GM23338 (cell line): ENCODE results near the gene ESPN. TPM values are rescaled to one million over a fixed set of nuclear protein-coding genes. Genes with fewer than 3 reads are reported as not detected.

ENCODE experiments used
- ATAC-seq: fragments of 200-7000 bp; cut with Tn5 transposase; 3 replicates; pipeline ENCODE4 v1.9.1; 2020
- DNase-seq: peaks from one replicate; pipeline ENCODE4 v3.0.0-alpha.2; 2015; ENCODE audit warnings: low spot score
- H2AFZ ChIP-seq: fragments of 200-600 bp; sonication (generic); 2 replicates; pipeline ENCODE4 v1.8.0; 2016; ENCODE audit warnings: antibody characterized with exemption, mild to moderate bottlenecking, moderate library complexity
- H3F3A ChIP-seq: fragments of 200-600 bp; sonication (generic); replicated peaks from 2 replicates; pipeline ENCODE4 v1.8.0; 2017; ENCODE audit warnings: antibody characterized with exemption, mixed run types, low read depth
- H3K27ac ChIP-seq: fragments of 200-600 bp; sonication (generic); 2 replicates; pipeline ENCODE4 v1.6.1; 2016; ENCODE audit warnings: low read depth
- H3K27me3 ChIP-seq: fragments of 200-600 bp; sonication (generic); 2 replicates; pipeline ENCODE4 v1.8.0; 2016; ENCODE audit warnings: mild to moderate bottlenecking, mixed run types, moderate library complexity; ENCODE audit not compliant: insufficient read depth
- H3K36me3 ChIP-seq: fragments of 200-600 bp; sonication (generic); 2 replicates; pipeline ENCODE4 v1.8.0; 2016; ENCODE audit warnings: mild to moderate bottlenecking; ENCODE audit not compliant: insufficient read depth
- H3K4me1 ChIP-seq: fragments of 200-600 bp; sonication (generic); 2 replicates; pipeline ENCODE4 v1.8.0; 2016; ENCODE audit warnings: mild to moderate bottlenecking, moderate library complexity; ENCODE audit not compliant: insufficient read depth
- H3K4me2 ChIP-seq: fragments of 200-600 bp; sonication (generic); 2 replicates; pipeline ENCODE4 v1.7.1; 2017; ENCODE audit warnings: mixed run types
- H3K4me3 ChIP-seq: fragments of 200-600 bp; sonication (generic); 2 replicates; pipeline ENCODE4 v1.6.1; 2016; ENCODE audit warnings: mixed run types
- H3K79me2 ChIP-seq: fragments of 200-600 bp; sonication (generic); replicated peaks from 2 replicates; pipeline ENCODE4 v1.8.0; 2017; ENCODE audit warnings: mild to moderate bottlenecking; ENCODE audit not compliant: insufficient read depth
- H3K9me2 ChIP-seq: fragments of 200-600 bp; sonication (generic); 2 replicates; pipeline ENCODE4 v1.8.0; 2017; ENCODE audit not compliant: insufficient read depth
- H4K20me1 ChIP-seq: fragments of 200-600 bp; sonication (generic); replicated peaks from 2 replicates; pipeline ENCODE4 v1.8.0; 2017; ENCODE audit warnings: mild to moderate bottlenecking; ENCODE audit not compliant: insufficient read depth
- H3K27ac Mint-ChIP-seq: 2 replicates; pipeline ENCODE4 v1.8.0; 2020; ENCODE audit warnings: inconsistent platforms, mild to moderate bottlenecking, moderate library complexity, mixed read lengths
- H3K27me3 Mint-ChIP-seq: 3 replicates; pipeline ENCODE4 v1.8.0; 2022; ENCODE audit warnings: low read depth, mild to moderate bottlenecking, moderate library complexity, mixed read lengths, inconsistent platforms; ENCODE audit not compliant: insufficient read depth, poor library complexity
- H3K36me3 Mint-ChIP-seq: 3 replicates; pipeline ENCODE4 v1.8.0; 2021; ENCODE audit warnings: low read depth, mild to moderate bottlenecking, inconsistent platforms, moderate library complexity, mixed read lengths
- H3K4me1 Mint-ChIP-seq: 3 replicates; pipeline ENCODE4 v1.8.0; 2020; ENCODE audit warnings: mild to moderate bottlenecking, inconsistent platforms, mixed read lengths
- H3K4me3 Mint-ChIP-seq: 3 replicates; pipeline ENCODE4 v1.8.0; 2021; ENCODE audit warnings: moderate library complexity, mild to moderate bottlenecking, inconsistent platforms, mixed read lengths
- H3K9me3 Mint-ChIP-seq: 3 replicates; pipeline ENCODE4 v1.8.0; 2020; ENCODE audit warnings: moderate library complexity, mild to moderate bottlenecking, inconsistent platforms, mixed read lengths
- CREB1 ChIP-seq: fragments of 250-450 bp; sonication (Bioruptor Pico); IDR thresholded peaks from 2 replicates; pipeline ENCODE4 v1.5.0; 2020; ENCODE audit warnings: low read depth, mild to moderate bottlenecking, moderate library complexity
- EZH2 ChIP-seq: fragments of 200-600 bp; sonication (generic); IDR thresholded peaks from one replicate; pipeline ENCODE4 v1.8.0; 2017; ENCODE audit warnings: antibody characterized with exemption, mild to moderate bottlenecking, low read depth; ENCODE audit not compliant: unreplicated experiment
- EZH2phosphoT487 ChIP-seq: fragments of 200-600 bp; sonication (generic); IDR thresholded peaks from one replicate; pipeline ENCODE4 v1.8.1; 2018; ENCODE audit warnings: antibody characterized with exemption; ENCODE audit not compliant: unreplicated experiment
- JUNB ChIP-seq: IDR thresholded peaks from one replicate; pipeline ENCODE4 v1.6.1; 2016; ENCODE audit warnings: antibody characterized with exemption; ENCODE audit not compliant: unreplicated experiment
- NANOG ChIP-seq: IDR thresholded peaks from 2 replicates; pipeline ENCODE4 v1.6.1; 2016; ENCODE audit warnings: antibody characterized with exemption, borderline replicate concordance
- POLR2AphosphoS5 ChIP-seq: IDR thresholded peaks from 2 replicates; pipeline ENCODE4 v1.6.1; 2016; ENCODE audit warnings: antibody characterized with exemption, low read depth
- STAT1 ChIP-seq: IDR thresholded peaks from one replicate; pipeline ENCODE4 v1.6.1; 2016; ENCODE audit warnings: antibody characterized with exemption; ENCODE audit not compliant: unreplicated experiment
- ZNF114 ChIP-seq: fragments of 250-450 bp; sonication (Bioruptor Pico); IDR thresholded peaks from 2 replicates; pipeline ENCODE4 v1.5.0; 2020; ENCODE audit warnings: mild to moderate bottlenecking, moderate library complexity
- ZNF331 ChIP-seq: fragments of 250-450 bp; sonication (Bioruptor Pico); IDR thresholded peaks from 2 replicates; pipeline ENCODE4 v1.5.0; 2020; ENCODE audit warnings: low read depth, mild to moderate bottlenecking, moderate library complexity
- polyA plus RNA-seq: library from polyadenylated mRNA; unstranded; fragments of >200 nt; fragmentation: Nextera tagmentation; extraction: Ambion mirVana; gene quantifications from 2 replicates; pipeline ENCODE4 v1.2.1, GENCODE V29; 2016
- total RNA-seq: library from RNA; depleted of rRNA; stranded (reverse); fragments of >200 nt; shearing (Covaris generic); gene quantifications from 2 replicates; pipeline ENCODE4 v1.2.3, GENCODE V29; 2014
- TF ChIP-seq, protein P1 (sequence below), 2 experiments: fragments of 200-600 bp in 1 of 2; sonication (generic) in 1 of 2; conservative IDR thresholded peaks; 2 replicates each; pipeline versions ENCODE4 v1.5.1 to v1.6.1; 2016 to 2017; ENCODE audit warnings: antibody characterized with exemption in 2 of 2, low read depth in 2 of 2, mild to moderate bottlenecking in 2 of 2, moderate library complexity in 1 of 2
- TF ChIP-seq, protein P2 (sequence below): IDR thresholded peaks from 2 replicates; pipeline ENCODE4 v1.6.1; 2016; ENCODE audit warnings: antibody characterized with exemption
- TF ChIP-seq, protein P3 (sequence below): IDR thresholded peaks from one replicate; pipeline ENCODE4 v1.6.1; 2018; ENCODE audit warnings: antibody characterized with exemption; ENCODE audit not compliant: unreplicated experiment
- TF ChIP-seq, protein P4 (sequence below): fragments of 250-450 bp; sonication (Bioruptor Pico); IDR thresholded peaks from 2 replicates; pipeline ENCODE4 v1.5.0; 2020; ENCODE audit warnings: mild to moderate bottlenecking, moderate library complexity

Gene ESPN
- total and polyA plus RNA-seq, 2 experiments from 2014 or later, result 12.2 to 13.6 TPM

DNA sequence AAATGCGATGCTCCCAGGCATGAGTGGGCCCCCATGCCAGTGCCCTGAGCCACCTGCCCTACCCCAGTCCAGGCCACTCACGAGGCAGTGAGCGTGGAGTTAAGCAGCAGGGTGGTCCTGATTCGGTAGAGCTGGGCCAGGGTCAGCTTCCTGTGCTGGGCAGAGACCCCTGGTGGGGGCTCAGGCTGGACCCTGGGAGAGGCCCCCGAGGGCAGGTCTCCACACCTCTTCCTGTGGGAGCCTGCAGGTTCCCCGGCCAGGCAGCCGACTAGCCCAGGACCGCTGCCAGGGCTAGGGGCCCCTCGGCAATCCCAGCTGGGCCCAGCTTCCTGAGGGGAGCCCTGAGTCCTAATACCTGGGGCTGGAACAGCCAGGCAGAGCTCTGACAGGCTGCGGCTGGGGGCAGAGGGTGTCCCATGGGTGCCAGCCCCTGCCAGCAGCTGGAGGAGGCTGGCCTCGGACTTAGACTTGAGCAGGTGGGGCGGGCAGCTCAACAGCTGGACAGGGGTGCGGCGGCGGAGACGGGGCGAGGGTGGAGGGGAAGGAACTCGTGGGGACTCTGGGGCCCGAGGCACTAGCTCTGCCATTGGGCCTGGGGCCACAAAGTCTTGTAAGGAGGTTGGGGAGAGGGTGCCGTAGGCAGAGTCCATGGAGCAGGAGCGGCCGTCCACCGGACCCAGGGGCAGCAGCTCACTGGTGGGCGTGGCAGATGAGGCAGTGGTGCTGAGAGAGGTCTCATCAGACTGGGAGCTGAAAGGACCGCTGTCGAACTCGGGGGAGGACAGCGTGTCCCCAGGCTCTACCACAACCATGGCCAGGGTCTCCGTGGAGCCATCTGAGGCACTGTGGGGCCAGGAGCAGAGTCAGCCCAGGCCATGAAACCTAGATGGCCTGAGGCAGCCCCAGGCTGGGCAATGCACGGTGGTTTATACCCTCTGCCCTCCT lies 43.4 kb downstream of the ESPN start:
- Histone ChIP-seq H3K27ac (no peak overlapping the region), H3K27me3 (peaks cover 5% of the 10 kb centered on the region; the same call in 1 of the 2 replicates), H3K4me2 (no peak overlapping the region), H3K4me3 (no peak overlapping the region), H3K36me3 (no peaks in the 10 kb centered on the region), H3F3A (peaks cover 23% of the 10 kb centered on the region; the same call in 1 of the 2 replicates), H3K79me2 (no peaks in the 10 kb centered on the region), H3K4me1 (peaks cover 7% of the 10 kb centered on the region; the same call in 1 of the 2 replicates), H3K9me2 (no peaks in the 10 kb centered on the region), H4K20me1 (peaks cover 3% of the 10 kb centered on the region; the same call in 1 of the 2 replicates), H2AFZ (no peak overlapping the region)
- no peak for TF ChIP-seq JUNB
- no peak for TF ChIP-seq ZNF331 (CRISPR knock-in tag)
- TF ChIP-seq NANOG, result no peak
- TF ChIP-seq, protein P1, sequence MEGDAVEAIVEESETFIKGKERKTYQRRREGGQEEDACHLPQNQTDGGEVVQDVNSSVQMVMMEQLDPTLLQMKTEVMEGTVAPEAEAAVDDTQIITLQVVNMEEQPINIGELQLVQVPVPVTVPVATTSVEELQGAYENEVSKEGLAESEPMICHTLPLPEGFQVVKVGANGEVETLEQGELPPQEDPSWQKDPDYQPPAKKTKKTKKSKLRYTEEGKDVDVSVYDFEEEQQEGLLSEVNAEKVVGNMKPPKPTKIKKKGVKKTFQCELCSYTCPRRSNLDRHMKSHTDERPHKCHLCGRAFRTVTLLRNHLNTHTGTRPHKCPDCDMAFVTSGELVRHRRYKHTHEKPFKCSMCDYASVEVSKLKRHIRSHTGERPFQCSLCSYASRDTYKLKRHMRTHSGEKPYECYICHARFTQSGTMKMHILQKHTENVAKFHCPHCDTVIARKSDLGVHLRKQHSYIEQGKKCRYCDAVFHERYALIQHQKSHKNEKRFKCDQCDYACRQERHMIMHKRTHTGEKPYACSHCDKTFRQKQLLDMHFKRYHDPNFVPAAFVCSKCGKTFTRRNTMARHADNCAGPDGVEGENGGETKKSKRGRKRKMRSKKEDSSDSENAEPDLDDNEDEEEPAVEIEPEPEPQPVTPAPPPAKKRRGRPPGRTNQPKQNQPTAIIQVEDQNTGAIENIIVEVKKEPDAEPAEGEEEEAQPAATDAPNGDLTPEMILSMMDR (conservative IDR thresholded peaks at IDR 0.05; ENCODE audit: low read depth in 2 of 2), result no peak
- TF ChIP-seq, protein P2, sequence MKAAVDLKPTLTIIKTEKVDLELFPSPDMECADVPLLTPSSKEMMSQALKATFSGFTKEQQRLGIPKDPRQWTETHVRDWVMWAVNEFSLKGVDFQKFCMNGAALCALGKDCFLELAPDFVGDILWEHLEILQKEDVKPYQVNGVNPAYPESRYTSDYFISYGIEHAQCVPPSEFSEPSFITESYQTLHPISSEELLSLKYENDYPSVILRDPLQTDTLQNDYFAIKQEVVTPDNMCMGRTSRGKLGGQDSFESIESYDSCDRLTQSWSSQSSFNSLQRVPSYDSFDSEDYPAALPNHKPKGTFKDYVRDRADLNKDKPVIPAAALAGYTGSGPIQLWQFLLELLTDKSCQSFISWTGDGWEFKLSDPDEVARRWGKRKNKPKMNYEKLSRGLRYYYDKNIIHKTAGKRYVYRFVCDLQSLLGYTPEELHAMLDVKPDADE, result no peak
- TF ChIP-seq, protein P3, sequence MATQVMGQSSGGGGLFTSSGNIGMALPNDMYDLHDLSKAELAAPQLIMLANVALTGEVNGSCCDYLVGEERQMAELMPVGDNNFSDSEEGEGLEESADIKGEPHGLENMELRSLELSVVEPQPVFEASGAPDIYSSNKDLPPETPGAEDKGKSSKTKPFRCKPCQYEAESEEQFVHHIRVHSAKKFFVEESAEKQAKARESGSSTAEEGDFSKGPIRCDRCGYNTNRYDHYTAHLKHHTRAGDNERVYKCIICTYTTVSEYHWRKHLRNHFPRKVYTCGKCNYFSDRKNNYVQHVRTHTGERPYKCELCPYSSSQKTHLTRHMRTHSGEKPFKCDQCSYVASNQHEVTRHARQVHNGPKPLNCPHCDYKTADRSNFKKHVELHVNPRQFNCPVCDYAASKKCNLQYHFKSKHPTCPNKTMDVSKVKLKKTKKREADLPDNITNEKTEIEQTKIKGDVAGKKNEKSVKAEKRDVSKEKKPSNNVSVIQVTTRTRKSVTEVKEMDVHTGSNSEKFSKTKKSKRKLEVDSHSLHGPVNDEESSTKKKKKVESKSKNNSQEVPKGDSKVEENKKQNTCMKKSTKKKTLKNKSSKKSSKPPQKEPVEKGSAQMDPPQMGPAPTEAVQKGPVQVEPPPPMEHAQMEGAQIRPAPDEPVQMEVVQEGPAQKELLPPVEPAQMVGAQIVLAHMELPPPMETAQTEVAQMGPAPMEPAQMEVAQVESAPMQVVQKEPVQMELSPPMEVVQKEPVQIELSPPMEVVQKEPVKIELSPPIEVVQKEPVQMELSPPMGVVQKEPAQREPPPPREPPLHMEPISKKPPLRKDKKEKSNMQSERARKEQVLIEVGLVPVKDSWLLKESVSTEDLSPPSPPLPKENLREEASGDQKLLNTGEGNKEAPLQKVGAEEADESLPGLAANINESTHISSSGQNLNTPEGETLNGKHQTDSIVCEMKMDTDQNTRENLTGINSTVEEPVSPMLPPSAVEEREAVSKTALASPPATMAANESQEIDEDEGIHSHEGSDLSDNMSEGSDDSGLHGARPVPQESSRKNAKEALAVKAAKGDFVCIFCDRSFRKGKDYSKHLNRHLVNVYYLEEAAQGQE, result no peak
- TF ChIP-seq ZNF114 (CRISPR knock-in tag), result no peak
- TF ChIP-seq, protein P4, sequence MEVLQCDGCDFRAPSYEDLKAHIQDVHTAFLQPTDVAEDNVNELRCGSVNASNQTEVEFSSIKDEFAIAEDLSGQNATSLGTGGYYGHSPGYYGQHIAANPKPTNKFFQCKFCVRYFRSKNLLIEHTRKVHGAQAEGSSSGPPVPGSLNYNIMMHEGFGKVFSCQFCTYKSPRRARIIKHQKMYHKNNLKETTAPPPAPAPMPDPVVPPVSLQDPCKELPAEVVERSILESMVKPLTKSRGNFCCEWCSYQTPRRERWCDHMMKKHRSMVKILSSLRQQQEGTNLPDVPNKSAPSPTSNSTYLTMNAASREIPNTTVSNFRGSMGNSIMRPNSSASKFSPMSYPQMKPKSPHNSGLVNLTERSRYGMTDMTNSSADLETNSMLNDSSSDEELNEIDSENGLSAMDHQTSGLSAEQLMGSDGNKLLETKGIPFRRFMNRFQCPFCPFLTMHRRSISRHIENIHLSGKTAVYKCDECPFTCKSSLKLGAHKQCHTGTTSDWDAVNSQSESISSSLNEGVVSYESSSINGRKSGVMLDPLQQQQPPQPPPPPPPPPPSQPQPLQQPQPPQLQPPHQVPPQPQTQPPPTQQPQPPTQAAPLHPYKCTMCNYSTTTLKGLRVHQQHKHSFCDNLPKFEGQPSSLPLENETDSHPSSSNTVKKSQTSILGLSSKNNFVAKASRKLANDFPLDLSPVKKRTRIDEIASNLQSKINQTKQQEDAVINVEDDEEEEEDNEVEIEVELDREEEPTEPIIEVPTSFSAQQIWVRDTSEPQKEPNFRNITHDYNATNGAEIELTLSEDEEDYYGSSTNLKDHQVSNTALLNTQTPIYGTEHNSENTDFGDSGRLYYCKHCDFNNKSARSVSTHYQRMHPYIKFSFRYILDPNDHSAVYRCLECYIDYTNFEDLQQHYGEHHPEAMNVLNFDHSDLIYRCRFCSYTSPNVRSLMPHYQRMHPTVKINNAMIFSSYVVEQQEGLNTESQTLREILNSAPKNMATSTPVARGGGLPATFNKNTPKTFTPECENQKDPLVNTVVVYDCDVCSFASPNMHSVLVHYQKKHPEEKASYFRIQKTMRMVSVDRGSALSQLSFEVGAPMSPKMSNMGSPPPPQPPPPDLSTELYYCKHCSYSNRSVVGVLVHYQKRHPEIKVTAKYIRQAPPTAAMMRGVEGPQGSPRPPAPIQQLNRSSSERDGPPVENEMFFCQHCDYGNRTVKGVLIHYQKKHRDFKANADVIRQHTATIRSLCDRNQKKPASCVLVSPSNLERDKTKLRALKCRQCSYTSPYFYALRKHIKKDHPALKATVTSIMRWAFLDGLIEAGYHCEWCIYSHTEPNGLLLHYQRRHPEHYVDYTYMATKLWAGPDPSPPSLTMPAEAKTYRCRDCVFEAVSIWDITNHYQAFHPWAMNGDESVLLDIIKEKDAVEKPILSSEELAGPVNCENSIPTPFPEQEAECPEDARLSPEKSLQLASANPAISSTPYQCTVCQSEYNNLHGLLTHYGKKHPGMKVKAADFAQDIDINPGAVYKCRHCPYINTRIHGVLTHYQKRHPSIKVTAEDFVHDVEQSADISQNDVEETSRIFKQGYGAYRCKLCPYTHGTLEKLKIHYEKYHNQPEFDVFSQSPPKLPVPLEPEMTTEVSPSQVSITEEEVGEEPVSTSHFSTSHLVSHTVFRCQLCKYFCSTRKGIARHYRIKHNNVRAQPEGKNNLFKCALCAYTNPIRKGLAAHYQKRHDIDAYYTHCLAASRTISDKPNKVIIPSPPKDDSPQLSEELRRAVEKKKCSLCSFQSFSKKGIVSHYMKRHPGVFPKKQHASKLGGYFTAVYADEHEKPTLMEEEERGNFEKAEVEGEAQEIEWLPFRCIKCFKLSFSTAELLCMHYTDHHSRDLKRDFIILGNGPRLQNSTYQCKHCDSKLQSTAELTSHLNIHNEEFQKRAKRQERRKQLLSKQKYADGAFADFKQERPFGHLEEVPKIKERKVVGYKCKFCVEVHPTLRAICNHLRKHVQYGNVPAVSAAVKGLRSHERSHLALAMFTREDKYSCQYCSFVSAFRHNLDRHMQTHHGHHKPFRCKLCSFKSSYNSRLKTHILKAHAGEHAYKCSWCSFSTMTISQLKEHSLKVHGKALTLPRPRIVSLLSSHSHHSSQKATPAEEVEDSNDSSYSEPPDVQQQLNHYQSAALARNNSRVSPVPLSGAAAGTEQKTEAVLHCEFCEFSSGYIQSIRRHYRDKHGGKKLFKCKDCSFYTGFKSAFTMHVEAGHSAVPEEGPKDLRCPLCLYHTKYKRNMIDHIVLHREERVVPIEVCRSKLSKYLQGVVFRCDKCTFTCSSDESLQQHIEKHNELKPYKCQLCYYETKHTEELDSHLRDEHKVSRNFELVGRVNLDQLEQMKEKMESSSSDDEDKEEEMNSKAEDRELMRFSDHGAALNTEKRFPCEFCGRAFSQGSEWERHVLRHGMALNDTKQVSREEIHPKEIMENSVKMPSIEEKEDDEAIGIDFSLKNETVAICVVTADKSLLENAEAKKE (CRISPR knock-in tag), result no peak
- no peak for TF ChIP-seq EZH2phosphoT487
- no peak for TF ChIP-seq POLR2AphosphoS5
- TF ChIP-seq CREB1 (CRISPR knock-in tag), result no peak
- no peak for TF ChIP-seq EZH2
- no peak for TF ChIP-seq STAT1
- no peak for DNase-seq
- Mint-ChIP-seq H3K27me3 (peaks cover 14% of the 10 kb centered on the region), H3K27ac (no peak overlapping the region), H3K4me3 (no peak overlapping the region), H3K4me1 (peaks cover 15% of the 10 kb centered on the region), H3K9me3 (no peaks in the 10 kb centered on the region; the same call in 2 of the 3 replicates), H3K36me3 (peaks cover 34% of the 10 kb centered on the region)
- ATAC-seq, result no peak
